Psoas muscle (tissue), 8 donors: ENCODE measurements around the gene OR2Y1. TPM values are rescaled to one million over a fixed set of nuclear protein-coding genes. Genes with fewer than 3 reads are reported as not detected.

Experiments used
- ATAC-seq, 4 donors: fragments of 200-7000 bp; cut with Tn5 transposase; one replicate each; pipeline ENCODE4 v1.9.1; 2020; ENCODE audit warnings: moderate library complexity in 3 of 4, mild to moderate bottlenecking in 2 of 4
- DNase-seq, 2 donors: peaks; one replicate each; pipeline ENCODE4 v3.0.0-alpha.2; 2020
- H3K27ac ChIP-seq: fragments of 200-600 bp; one replicate; pipeline ENCODE4 v1.8.0; 2022
- H3K27me3 ChIP-seq, 3 donors: fragments of 200-600 bp in 1 of 3; one replicate each; pipeline versions ENCODE4 v1.6.1 to v1.8.0; 2013 to 2022; ENCODE audit warnings: low read length in 2 of 3, mild to moderate bottlenecking in 2 of 3, moderate library complexity in 1 of 3; ENCODE audit not compliant: insufficient read depth in 3 of 3
- H3K36me3 ChIP-seq, 2 donors: fragments of 200-600 bp in 1 of 2; one replicate each; pipeline versions ENCODE4 v1.6.1 to v1.8.0; 2013 to 2022; ENCODE audit warnings: low read depth in 1 of 2, mild to moderate bottlenecking in 1 of 2, moderate library complexity in 1 of 2; ENCODE audit not compliant: insufficient read depth in 1 of 2
- H3K4me1 ChIP-seq: fragments of 200-600 bp; one replicate; pipeline ENCODE4 v1.8.0; 2022
- H3K4me3 ChIP-seq: fragments of 200-600 bp; one replicate; pipeline ENCODE4 v1.8.0; 2022; ENCODE audit warnings: mild to moderate bottlenecking
- H3K9me3 ChIP-seq: fragments of 200-600 bp; one replicate; pipeline ENCODE4 v1.8.0; 2022
- CTCF ChIP-seq: fragments of 200-600 bp; IDR thresholded peaks from one replicate; pipeline ENCODE4 v1.8.0; 2022; ENCODE audit warnings: antibody characterized with exemption
- WGBS, 3 donors: extraction: QIAGEN DNeasy Blood & Tissue Kit; methylation state at CpG; one replicate each; pipeline versions ENCODE4 v1.1.6 to v1.1.7; 2013; 5-methylcytosine and 5-hydroxymethylcytosine counted together
- intact Hi-C, 2 donors: fragments of 100-400 bp; cut with DNase I; formaldehyde crosslinking; loops; one replicate each; pipeline versions ENCODE4 v1.11.0 to v1.14.2; 2022
- polyA plus RNA-seq, 3 donors: library from polyadenylated mRNA; stranded (reverse); fragments of 200-250 nt; gene quantifications; one replicate each; pipeline ENCODE4 v1.2.3, GENCODE V29; 2013
- total RNA-seq, 4 donors: library from RNA; stranded (reverse); fragmentation: NEBNext Ultra II Directional in 2 of 4; extraction: Animal tissue kit (Norgen Biotek cat#: 25700) in 2 of 4; gene quantifications; one replicate each; pipeline versions ENCODE4 v1.2.1 to v1.2.4, GENCODE V29; 2021 to 2023
- donor health status: healthy with polysubstance abuse.
- donor health status: DM: no; HTN: no; CAD: no; lungs with moderate emphysema.
- donor health status: Bipolar disorder and iron deficiency.
- donor health status: healthy.
- donor health status: DM: yes; HTN: yes; CAD: no.
- donor health status: DM: no; HTN: no; CAD: no.
- donor health status: DM: no; HTN: no; CAD: no.
- donor health status: DM: yes; HTN: yes; CAD: no.

The OR2Y1 gene
- total and polyA plus RNA-seq, 7 donors: not detected

- Histone ChIP-seq H3K36me3 (peaks cover 0 to 3% of the 10 kb centered on the region in 2 donors), H3K4me1 (no peaks in the 10 kb centered on the region), H3K9me3 (no peaks in the 10 kb centered on the region), H3K4me3 (no peak overlapping the region), H3K27me3 (no peaks in the 10 kb centered on the region), H3K27ac (no peak overlapping the region)
- intact Hi-C loops: no loop called here
- TF ChIP-seq CTCF: no peak
- ATAC-seq: no peak
- 82 to 88% (median 88%) methylated on average over 7 of the region's 7 CpGs for WGBS, 3 donors
- DNase-seq: no peak
Observed at GRCh38 chr5:180775624-180776023, 35.8 kb upstream of the OR2Y1 start.

DNA sequence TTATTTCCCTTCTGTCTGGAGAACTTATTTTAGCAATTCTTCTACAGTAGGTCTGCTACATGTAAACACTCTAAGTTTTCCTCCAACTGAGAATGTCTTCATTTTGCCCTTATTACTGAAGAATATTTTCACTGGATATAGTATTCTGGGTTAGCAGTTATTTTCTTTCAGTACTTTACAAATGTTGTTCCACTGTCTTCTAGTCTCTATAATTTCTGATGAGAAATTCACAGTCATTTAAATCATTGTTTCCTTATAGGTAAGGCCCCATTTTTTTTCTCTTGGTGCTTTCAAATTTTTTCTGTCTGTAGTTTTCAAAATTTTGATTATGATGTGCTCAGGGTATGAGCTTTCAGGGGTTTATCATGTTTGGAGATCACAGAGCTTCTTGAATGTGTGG lies 32.0 kb upstream of the OR2Y1 start:
- no peak for ATAC-seq
- no peaks in the 10 kb centered on the region for H3K27me3 ChIP-seq
- intact Hi-C loops: no loop called here
- no peak for DNase-seq
- H3K27ac ChIP-seq: no peak overlapping the region
- no peaks in the 10 kb centered on the region for H3K4me1 ChIP-seq
- TF ChIP-seq CTCF: no peak
- H3K36me3 ChIP-seq: no peaks in the 10 kb centered on the region
- no peak overlapping the region for H3K4me3 ChIP-seq
- no peaks in the 10 kb centered on the region for H3K9me3 ChIP-seq

DNA sequence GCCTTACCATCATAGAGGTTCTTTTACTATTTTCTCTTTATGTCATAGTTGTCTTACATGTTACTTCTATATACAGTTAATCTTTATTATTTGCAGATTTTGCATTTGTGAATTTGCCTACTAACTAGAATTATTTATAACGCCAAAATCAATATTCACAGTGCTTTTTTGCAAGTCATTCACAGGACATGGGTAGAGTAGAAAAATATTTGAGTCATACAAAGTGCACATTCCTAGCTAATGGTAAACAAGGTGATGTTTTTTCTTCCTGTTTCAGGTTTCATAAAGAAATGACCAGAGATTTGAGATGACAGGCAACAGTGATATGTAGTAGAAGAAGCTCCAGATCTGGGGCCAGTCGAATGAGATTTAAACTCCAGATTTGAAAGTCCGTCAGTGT lies 30.0 kb upstream of the OR2Y1 start:
- ATAC-seq: no peak
- Histone ChIP-seq H3K4me1 (no peaks in the 10 kb centered on the region), H3K4me3 (no peak overlapping the region), H3K27me3 (no peaks in the 10 kb centered on the region), H3K36me3 (no peaks in the 10 kb centered on the region), H3K27ac (no peak overlapping the region), H3K9me3 (no peaks in the 10 kb centered on the region)
- intact Hi-C loops: no loop called here
- no peak for DNase-seq
- no peak for TF ChIP-seq CTCF
- WGBS, 3 donors: 80 to 90% (median 83%) methylated on average over 3 of the region's 3 CpGs

DNA sequence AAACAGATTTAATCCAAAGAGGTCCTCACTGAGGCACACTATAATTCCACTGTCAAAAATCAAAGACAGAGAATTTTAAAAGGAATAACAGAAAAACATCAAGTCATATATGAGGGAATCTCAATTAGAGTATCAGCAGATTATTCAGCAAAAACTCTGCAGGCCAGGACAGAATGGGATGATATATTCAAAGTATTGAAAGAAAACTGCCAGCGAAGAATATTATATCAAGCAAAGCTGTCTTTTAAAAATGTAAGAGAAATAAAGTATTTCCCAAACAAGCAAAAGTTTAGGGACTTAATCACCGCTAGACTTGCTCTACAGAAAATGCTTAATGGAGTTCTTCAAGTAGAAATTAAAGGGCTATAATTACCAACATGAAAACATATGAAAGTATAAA lies 15.7 kb upstream of the OR2Y1 start:
- H3K4me1 ChIP-seq: no peaks in the 10 kb centered on the region
- peaks cover 18% of the 10 kb centered on the region for H3K9me3 ChIP-seq
- intact Hi-C loops: no loop called here
- no peaks in the 10 kb centered on the region for H3K27me3 ChIP-seq
- 67 to 77% (median 71%) methylated on average over 2 of the region's 2 CpGs for WGBS, 3 donors
- no peak overlapping the region for H3K4me3 ChIP-seq
- DNase-seq (no peak), ATAC-seq (no peak)
- H3K27ac ChIP-seq: no peak overlapping the region
- H3K36me3 ChIP-seq: no peaks in the 10 kb centered on the region
- TF ChIP-seq CTCF: no peak

DNA sequence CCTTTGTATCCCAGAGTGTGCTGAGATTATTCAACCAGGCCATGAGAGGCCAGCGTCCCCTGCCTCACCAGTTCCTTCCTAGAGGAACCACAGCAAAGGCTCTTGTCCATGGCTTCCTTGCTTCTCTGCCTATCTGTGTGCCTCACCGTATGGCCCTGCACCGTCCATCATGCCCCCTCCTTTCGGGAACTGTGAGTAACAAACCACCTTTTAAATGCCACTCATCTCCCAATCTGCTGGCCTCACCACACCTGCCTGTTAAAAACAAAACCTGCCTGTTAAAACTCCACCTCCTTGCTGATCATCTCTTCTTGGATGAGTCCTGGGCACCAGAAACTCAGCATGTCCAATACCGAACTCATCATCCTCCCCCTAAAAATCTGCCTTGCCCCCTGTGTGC lies 4.4 kb upstream of the OR2Y1 start:
- Histone ChIP-seq H3K27ac (no peak overlapping the region), H3K9me3 (no peaks in the 10 kb centered on the region), H3K4me3 (no peak overlapping the region), H3K36me3 (no peaks in the 10 kb centered on the region), H3K4me1 (no peaks in the 10 kb centered on the region), H3K27me3 (peaks cover 0 to 8% (median 0%) of the 10 kb centered on the region in 3 donors)
- ATAC-seq (no peak), DNase-seq (no peak)
- 65 to 71% (median 66%) methylated on average over 5 of the region's 5 CpGs for WGBS, 3 donors
- no peak for TF ChIP-seq CTCF
- intact Hi-C loops: no loop called here
